HG03378 (cell line): Measurements from ENCODE around the gene HAPLN1.

ENCODE experiments used
- ATAC-seq: cut with Tn5 transposase; IDR thresholded peaks from one replicate; pipeline ENCODE4 v1.9.1; 2021; ENCODE audit warnings: mild to moderate bottlenecking, moderate library complexity; ENCODE audit not compliant: unreplicated experiment

The HAPLN1 gene

DNA sequence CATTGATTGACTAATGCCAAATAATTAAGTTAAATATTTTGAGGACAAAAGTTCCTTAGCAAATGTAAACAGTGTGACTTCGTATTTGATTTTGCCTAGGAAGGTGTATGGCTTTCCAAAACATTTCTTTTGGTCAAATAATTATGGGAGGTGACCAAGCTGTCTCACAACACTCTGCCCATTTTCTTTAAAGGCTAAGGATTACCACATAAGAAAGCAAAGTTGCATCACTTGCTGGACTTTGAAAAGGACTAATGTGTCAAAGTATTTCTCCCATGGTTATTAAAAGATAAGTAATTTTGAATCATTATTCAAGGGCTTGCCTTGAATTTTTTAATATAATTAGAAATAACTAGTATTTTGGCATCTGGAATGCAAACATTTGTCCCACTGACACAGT lies 74.7 kb downstream of the HAPLN1 start:
- no peak for ATAC-seq

DNA sequence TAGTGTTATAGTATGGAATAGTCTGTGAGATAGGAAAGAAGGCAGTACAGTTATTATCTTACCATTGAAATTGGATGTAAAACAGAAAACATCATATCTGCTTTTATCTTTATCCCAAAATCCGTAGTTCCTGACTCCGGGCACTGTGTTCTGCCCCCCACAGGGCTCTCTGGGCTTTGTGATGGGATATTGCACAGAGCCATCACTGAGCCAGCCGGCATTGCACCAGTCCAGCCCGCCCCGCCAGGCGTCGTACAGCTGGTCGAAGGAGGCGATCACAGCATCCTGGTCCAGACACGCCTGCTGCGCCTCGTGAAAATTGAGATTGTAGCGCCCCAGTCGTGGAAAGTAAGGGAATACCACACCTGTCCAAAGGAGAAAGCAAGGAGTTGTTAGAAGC lies 76.4 kb downstream of the HAPLN1 start:
- no peak for ATAC-seq

DNA sequence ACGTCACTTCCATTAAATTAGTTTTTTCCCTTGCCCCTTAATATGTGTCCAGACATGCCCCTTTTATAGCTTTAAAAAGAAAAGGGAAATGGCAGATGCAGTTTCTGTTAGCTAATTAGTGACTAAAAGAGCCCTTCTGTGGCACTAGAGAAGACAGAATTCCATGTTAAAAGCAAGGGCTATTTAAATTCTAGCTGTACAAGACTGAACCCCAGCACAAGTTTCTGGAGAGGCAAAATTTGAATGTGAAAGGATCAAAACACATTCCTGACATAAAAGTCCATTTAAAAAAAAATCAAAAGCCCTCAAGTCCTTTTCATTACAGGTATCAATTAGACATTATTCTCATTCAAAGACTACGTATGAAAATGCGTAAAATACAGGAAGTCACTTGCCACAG lies 78.7 kb downstream of the HAPLN1 start:
- ATAC-seq = no peak

DNA sequence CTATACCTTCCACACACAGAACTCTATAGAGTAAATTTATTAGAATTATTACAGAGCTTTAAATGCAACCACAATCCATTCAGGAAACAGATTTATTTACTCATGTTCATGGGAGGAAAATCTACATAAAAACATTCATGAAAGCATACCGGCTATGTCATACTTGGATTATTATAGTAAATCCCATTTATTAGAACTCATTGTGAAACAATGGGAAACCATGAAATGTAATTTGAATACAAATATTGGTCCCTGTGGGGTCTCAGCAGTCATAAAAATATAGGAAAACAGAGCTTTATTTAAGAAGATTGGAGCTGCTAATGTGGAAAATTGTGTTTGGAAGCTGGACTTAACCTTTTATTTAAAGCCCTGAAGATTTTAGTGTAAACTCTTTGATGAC lies 80.7 kb downstream of the HAPLN1 start:
- no peak for ATAC-seq

DNA sequence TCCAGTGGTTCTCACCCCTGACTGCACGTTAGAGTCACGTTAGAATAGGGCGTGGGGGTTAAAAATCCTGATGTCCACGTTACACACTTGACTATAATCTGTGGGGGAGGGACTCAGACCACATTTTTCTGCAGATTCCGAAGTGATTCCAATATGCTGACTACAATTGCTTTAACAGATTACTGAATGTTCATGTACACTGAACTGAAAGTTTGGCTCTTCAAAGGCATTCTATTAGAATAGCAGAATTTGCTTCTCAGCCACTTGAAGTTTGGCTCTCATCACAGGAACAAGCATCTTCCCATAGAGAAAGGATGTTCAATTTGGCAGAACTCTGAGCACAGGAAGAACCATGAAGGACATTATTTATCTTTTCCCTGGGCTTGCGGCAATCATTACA lies 84.5 kb downstream of the HAPLN1 start:
- ATAC-seq = no peak

DNA sequence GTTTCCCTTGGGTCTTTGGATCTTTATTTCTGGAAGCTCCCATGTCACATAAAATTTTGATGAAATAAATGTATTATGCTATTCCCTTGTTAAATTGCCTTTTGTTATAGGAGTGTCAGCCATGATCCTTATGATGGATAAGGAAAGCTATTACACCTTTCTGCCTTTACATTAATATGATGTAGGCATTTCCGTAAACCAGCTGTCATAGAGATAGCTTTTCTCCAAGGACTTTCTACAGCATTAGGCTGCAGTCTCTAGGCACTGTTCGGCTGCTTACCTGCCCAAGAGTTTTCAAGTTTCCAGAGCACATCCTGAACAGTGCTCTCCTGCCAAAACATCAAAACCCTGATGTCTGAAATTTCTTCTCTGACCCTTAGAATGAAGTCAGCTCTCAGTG lies 87.4 kb downstream of the HAPLN1 start:
- no peak for ATAC-seq

DNA sequence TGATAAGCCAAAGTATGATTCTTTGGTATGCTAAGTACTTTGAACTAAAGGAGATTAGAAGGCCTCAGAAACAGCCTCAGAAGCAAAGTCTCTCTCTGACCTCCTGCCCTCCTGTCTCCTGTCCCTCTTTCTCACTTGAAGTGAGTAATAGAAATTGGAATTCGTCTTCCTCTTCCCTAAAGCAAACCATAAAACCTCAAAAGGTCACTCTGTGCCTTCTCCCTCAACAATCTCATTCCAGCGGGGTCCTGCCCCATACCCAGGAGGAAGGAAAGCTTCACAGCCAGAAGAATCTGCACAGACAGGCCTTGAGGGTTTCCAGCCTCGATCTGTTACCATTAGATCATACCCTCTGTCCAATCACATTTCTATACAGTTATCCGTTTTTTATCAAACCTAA lies 87.8 kb downstream of the HAPLN1 start:
- no peak for ATAC-seq

DNA sequence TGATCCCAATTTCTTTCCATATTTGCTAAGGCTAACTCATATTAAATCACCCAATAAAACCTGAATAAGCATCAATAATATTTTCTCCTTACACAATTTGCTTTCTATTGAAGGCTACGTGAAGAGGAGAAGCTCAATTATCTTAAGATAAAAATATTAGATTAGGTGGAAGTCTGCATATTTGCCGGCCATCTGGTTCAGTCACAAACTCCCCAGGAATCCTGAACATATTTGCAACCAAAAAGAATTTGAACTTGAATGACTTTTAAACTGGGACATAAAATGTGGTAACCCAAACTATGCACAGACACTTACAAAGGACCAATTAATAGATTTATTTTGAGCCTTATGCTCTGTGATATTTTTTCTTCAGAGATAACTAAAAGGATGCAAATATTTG lies 92.3 kb downstream of the HAPLN1 start:
- ATAC-seq = no peak

DNA sequence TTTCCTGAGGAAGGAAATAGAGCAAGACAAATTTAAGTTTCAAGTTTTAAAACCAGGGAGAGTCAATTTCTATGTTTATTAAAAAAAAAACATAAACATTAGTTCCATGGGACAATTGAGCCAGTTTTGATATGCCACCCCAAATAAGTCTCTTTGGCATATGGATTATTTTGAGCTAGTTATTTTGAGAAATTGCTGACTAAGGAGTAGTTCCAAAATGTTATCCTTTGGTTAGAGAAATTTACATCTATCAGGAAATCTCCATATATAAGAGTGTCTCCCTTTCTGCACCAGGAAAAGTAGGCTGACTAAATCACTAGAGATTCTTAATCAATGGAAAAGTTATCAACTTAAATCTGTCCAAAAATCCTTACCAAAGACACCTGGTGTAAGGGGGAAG lies 105.8 kb downstream of the HAPLN1 start:
- ATAC-seq = no peak

DNA sequence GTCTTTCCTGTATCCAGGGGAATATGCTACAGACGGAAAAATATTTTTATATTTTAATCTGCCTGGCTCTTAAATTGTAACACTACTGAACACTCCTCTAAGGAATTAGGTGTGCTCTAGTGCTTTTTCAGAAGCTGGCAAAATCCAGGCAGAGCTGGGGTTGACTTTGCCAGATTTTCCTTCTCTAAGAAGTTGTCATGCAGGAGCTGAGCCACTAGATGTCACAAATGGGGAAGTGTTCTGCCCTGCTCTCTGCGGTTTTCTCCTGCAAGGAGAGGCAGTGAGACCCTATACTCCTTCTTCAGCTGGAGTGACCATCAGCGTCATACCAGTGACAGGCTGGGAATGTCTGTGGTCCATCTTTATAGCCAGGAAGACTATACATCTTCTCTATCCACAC lies 112.5 kb downstream of the HAPLN1 start:
- ATAC-seq = no peak

DNA sequence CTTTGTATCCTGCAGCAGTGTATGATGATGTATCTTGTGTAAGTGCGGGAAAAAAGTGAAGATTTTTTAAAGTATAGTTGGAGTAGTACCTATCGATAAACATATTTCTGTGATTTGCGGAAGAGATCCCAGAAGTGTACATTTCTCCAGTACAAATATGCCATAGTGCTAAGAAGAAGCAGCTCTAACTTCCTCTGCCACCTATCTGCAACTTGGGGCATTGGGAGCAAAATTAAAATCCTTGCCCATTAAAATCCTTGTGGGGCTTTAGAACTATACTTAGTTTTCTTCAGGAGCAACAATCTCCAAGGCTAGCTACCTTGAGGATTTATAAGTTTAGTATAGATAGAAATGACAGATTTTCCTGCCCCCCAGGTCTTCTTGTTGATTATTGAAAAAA lies 125.4 kb downstream of the HAPLN1 start:
- no peak for ATAC-seq

DNA sequence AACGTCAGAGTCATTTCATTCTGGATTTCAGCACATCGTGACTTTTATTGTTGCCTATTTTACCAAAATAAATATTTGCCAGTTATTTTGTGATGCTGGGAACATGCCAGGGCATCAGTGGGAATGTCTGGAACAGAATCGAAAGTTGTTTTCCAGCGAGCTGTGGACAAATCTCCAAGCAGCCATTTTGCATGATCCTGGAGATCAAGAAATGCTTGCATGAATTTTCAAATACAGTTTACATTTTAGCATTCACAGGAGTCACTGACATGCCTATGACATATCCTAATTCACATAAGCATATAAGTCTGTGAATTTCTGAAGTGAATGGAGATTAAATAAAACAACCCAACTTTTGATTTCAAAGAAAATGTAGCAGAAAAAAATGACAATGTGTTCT lies 129.7 kb downstream of the HAPLN1 start:
- no peak for ATAC-seq

DNA sequence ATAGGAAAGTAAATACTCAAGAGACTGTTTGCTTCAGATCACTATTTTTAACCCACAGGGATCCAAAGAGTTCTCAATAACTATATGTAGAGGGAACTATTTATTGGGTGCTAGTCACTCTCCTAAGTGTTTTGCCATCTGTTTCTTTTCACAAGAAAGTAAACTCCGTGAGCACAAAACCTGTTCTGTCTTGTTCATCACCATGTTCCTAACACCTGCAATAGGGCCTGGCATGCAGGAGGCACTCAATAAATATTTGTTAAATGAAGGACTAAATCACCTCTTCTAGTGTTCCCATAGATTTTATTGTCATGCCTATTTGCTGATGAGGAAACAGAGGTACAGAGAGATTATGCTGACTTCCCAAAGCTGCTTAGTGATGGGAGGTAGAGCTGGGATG lies 130.9 kb downstream of the HAPLN1 start:
- no peak for ATAC-seq
